OCI-LY3 (cell line): ENCODE results near the gene PDGFA.

Source experiments
- CTCF ChIP-seq: fragments of 200-600, 300-600 bp; sonication (generic); IDR thresholded peaks from 2 replicates; pipeline ENCODE4 v1.5.1; 2014; ENCODE audit warnings: antibody characterized with exemption, low read length, low read depth
- EZH2phosphoT487 ChIP-seq: fragments of 200-600 bp; shearing (Covaris generic); IDR thresholded peaks from 2 replicates; pipeline ENCODE4 v1.6.1; 2018; ENCODE audit warnings: antibody characterized with exemption, mixed run types, low read depth

- TF ChIP-seq CTCF (no peak), EZH2phosphoT487 (no peak)
Observed at GRCh38 chr7:471191-471865, 48.3 kb downstream of the PDGFA start.
